ENCODE measurements around the gene PACS1. TPM values are rescaled to one million over a fixed set of nuclear protein-coding genes. Genes with fewer than 3 reads are reported as not detected.
"Not testable (repeated sequence)": the region's sequence is repeated elsewhere in the genome, so short reads cannot be mapped to it uniquely, and the experiment has no call there.

PACS1 gene
- total RNA-seq, 1 donor, result 31.5 TPM

- DNase-seq (ENCODE audit: low read depth), result peak; percentile 35
- H3K4me3 ChIP-seq (ENCODE audit: low read depth, low read length), result no peak overlapping the region
- no peak for TF ChIP-seq CTCF (IDR thresholded peaks at IDR 0.05; ENCODE audit: insufficient read depth, low read length)
Measured at GRCh38 chr11:66083767-66084166, 13.7 kb downstream of the PACS1 start.

GRCh38 chr11:66084821-66085475 is 14.9 kb downstream of the PACS1 start:
- DNase-seq (ENCODE audit: low read depth), result peak; percentile 43

GRCh38 chr11:66087148-66087908 is 17.3 kb downstream of the PACS1 start:
- no peak overlapping the region for H3K4me3 ChIP-seq (ENCODE audit: low read depth, low read length)
- DNase-seq (ENCODE audit: low read depth), result no peak
- TF ChIP-seq CTCF (IDR thresholded peaks at IDR 0.05; ENCODE audit: insufficient read depth, low read length), result no peak

More at GRCh38 chr11:66084821-66085475, 14.9 kb downstream of the PACS1 start:
- H3K4me3 ChIP-seq (ENCODE audit: low read depth, low read length), result no peak overlapping the region
- TF ChIP-seq CTCF (IDR thresholded peaks at IDR 0.05; ENCODE audit: insufficient read depth, low read length), result no peak

- no peak for DNase-seq (ENCODE audit: low read depth)
- no peak overlapping the region for H3K4me3 ChIP-seq (ENCODE audit: low read depth, low read length)
- no peak for TF ChIP-seq CTCF (IDR thresholded peaks at IDR 0.05; ENCODE audit: insufficient read depth, low read length)
Measured at GRCh38 chr11:66089067-66089466, 19.0 kb downstream of the PACS1 start.

- no peak for TF ChIP-seq CTCF (IDR thresholded peaks at IDR 0.05; ENCODE audit: insufficient read depth, low read length)
- no peak overlapping the region for H3K4me3 ChIP-seq (ENCODE audit: low read depth, low read length)
- no peak for DNase-seq (ENCODE audit: low read depth)
Measured at GRCh38 chr11:66090288-66090687, 20.2 kb downstream of the PACS1 start.

GRCh38 chr11:66092125-66092524 is 22.1 kb downstream of the PACS1 start:
- not testable (repeated sequence) for H3K4me3 ChIP-seq (ENCODE audit: low read depth, low read length); DNase-seq (ENCODE audit: low read depth)

- H3K4me3 ChIP-seq (ENCODE audit: low read depth, low read length); DNase-seq (ENCODE audit: low read depth): not testable (repeated sequence)
Measured at GRCh38 chr11:66099746-66100145, 29.7 kb downstream of the PACS1 start.

Data from fibroblast of the aortic adventitia (primary cell).